ENCODE measurements around the gene SEMA3E.

SEMA3E gene

GRCh38 chr7:83426325-83426724 lies 222.6 kb downstream of the SEMA3E start:
- CTCF ChIA-PET, result interaction anchor here (1.4 kb wide), 1 partner anchor 15 kb away, joined by 3 read pairs; no protein-coding TSS in a partner anchor
- H3K36me3 ChIP-seq (ENCODE audit: control insufficient read depth in 2 of 2, insufficient read depth in 1 of 2, low read length in 2 of 2), result no peaks in the 10 kb centered on the region

More at GRCh38 chr7:83426325-83426724, 222.6 kb downstream of the SEMA3E start:
- POLR2A ChIA-PET, result no interaction called here
- H3K27ac ChIP-seq (ENCODE audit: extremely low read depth, low read depth, low read length), result no peak overlapping the region
- no peaks in the 10 kb centered on the region for H3K9me3 ChIP-seq (ENCODE audit: control insufficient read depth, insufficient read depth, low read depth, low read length)
- no peak overlapping the region for H3K4me3 ChIP-seq (ENCODE audit: low read depth, low read length)
- TF ChIP-seq ZBTB7A (tag by site-specific recombination; IDR thresholded peaks at IDR 0.05; ENCODE audit: low read depth), result no peak
- TF ChIP-seq ZNF211 (tag by site-specific recombination; IDR thresholded peaks at IDR 0.05; ENCODE audit: low read depth), result no peak
- TF ChIP-seq ZNF311 (tag by site-specific recombination; IDR thresholded peaks at IDR 0.05; ENCODE audit: borderline replicate concordance), result no peak
- TF ChIP-seq ZNF292 (tag by site-specific recombination; IDR thresholded peaks at IDR 0.05; ENCODE audit: borderline replicate concordance, low read depth), result no peak
- no peak for TF ChIP-seq ZSCAN18 (tag by site-specific recombination; IDR thresholded peaks at IDR 0.05)
- TF ChIP-seq ZNF610 (tag by site-specific recombination; IDR thresholded peaks at IDR 0.05; ENCODE audit: borderline replicate concordance), result no peak
- TF ChIP-seq ZNF280C (tag by site-specific recombination; IDR thresholded peaks at IDR 0.05), result no peak
- no peak for TF ChIP-seq ZNF704 (tag by site-specific recombination; IDR thresholded peaks at IDR 0.05)
- no peak for TF ChIP-seq ZNF19 (tag by site-specific recombination; IDR thresholded peaks at IDR 0.05; ENCODE audit: low read depth)
- no peak for TF ChIP-seq ZNF830 (tag by site-specific recombination; IDR thresholded peaks at IDR 0.05; ENCODE audit: low read depth)
- TF ChIP-seq PRDM2 (tag by site-specific recombination; IDR thresholded peaks at IDR 0.05; ENCODE audit: borderline replicate concordance), result no peak
- no peak for TF ChIP-seq ZNF174 (tag by site-specific recombination; IDR thresholded peaks at IDR 0.05)
- no peak for TF ChIP-seq ZNF2 (tag by site-specific recombination; IDR thresholded peaks at IDR 0.05)
- no peak for TF ChIP-seq ZNF302 (tag by site-specific recombination; IDR thresholded peaks at IDR 0.05; ENCODE audit: low read depth)
- H3K4me1 ChIP-seq (ENCODE audit: control insufficient read depth, insufficient read depth, low read length), result no peaks in the 10 kb centered on the region
